Cardiac muscle cell (in vitro differentiated cells and primary cell): ENCODE measurements around the gene EVA1C. TPM values are rescaled to one million over a fixed set of nuclear protein-coding genes. Genes with fewer than 3 reads are reported as not detected.
"Not testable (repeated sequence)": the region's sequence is repeated elsewhere in the genome, so short reads cannot be mapped to it uniquely, and the experiment has no call there.

ENCODE experiments used
- DNase-seq, 2 donors: peaks; one replicate each; pipeline versions ENCODE4 v3.0.0 to v3.0.0-alpha.2; 2010 to 2017; ENCODE audit warnings: low read depth in 1 of 2, low spot score in 1 of 2
- H3K27ac ChIP-seq: fragments of 200-600 bp; sonication (generic); 2 replicates; pipeline ENCODE4 v1.5.1; 2016
- H3K27me3 ChIP-seq: fragments of 200-600 bp; sonication (generic); 2 replicates; pipeline ENCODE4 v1.6.0; 2016; ENCODE audit warnings: control low read depth
- H3K36me3 ChIP-seq: fragments of 200-600 bp; sonication (generic); 2 replicates; pipeline ENCODE4 v1.5.1; 2016; ENCODE audit warnings: control low read depth
- H3K4me1 ChIP-seq: fragments of 200-600 bp; sonication (generic); 2 replicates; pipeline ENCODE4 v1.8.1; 2017; ENCODE audit warnings: low read depth, mild to moderate bottlenecking, mixed run types
- H3K4me3 ChIP-seq: fragments of 200-600 bp; sonication (generic); 2 replicates; pipeline ENCODE4 v1.5.1; 2016; ENCODE audit warnings: mild to moderate bottlenecking
- H3K9me3 ChIP-seq: fragments of 200-600 bp; sonication (generic); 2 replicates; pipeline ENCODE4 v1.5.1; 2017; ENCODE audit warnings: low read depth, mild to moderate bottlenecking, control low read depth
- polyA plus RNA-seq: library from polyadenylated mRNA; unstranded; fragments of >200 nt; fragmentation: Nextera tagmentation; extraction: Ambion mirVana; gene quantifications from 2 replicates; pipeline ENCODE4 v1.2.1, GENCODE V29; 2016
- total RNA-seq: library from RNA; depleted of rRNA; stranded (reverse); fragments of >200 nt; gene quantifications from 2 replicates; pipeline ENCODE4 v1.2.3, GENCODE V29; 2016
- TF ChIP-seq, protein P1 (sequence below): IDR thresholded peaks from 2 replicates; pipeline ENCODE4 v1.5.1; 2012; ENCODE audit warnings: low read depth, mild to moderate bottlenecking, low read length

EVA1C gene
- total and polyA plus RNA-seq, 2 experiments from 2014 or later, result 0.51 TPM; not detected in 1

DNA sequence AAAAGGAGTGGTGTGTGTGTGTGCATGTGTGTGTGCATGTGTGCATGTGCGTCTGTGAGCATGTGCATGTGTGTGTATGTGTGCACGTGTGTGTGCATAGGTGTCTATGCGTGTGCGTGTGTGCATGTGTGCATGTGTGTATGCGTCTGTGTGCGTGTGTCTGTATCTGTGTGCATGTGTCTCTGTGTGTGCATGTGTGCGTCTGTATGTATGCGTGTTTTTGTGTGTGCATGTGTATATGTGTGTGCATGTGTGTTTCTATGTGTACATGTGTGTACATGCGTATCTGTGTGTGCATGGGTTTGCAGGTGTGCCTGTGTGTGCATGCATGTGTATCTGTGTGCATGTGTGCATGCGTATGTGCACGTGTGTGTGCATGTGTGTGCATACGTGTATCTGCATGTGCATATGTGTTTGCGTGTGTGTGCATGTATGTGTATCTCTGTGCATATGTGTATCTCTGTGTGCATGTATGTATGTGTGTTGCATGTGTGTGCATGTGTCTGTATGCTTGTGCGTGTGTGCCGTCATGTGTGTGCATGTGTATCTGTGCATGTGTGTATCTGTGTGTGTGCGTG is 94.9 kb downstream of the EVA1C start:
- Histone ChIP-seq H3K4me3 (no peak overlapping the region), H3K27ac (peak overlapping the region; percentile 91)
- TF ChIP-seq, protein P1, sequence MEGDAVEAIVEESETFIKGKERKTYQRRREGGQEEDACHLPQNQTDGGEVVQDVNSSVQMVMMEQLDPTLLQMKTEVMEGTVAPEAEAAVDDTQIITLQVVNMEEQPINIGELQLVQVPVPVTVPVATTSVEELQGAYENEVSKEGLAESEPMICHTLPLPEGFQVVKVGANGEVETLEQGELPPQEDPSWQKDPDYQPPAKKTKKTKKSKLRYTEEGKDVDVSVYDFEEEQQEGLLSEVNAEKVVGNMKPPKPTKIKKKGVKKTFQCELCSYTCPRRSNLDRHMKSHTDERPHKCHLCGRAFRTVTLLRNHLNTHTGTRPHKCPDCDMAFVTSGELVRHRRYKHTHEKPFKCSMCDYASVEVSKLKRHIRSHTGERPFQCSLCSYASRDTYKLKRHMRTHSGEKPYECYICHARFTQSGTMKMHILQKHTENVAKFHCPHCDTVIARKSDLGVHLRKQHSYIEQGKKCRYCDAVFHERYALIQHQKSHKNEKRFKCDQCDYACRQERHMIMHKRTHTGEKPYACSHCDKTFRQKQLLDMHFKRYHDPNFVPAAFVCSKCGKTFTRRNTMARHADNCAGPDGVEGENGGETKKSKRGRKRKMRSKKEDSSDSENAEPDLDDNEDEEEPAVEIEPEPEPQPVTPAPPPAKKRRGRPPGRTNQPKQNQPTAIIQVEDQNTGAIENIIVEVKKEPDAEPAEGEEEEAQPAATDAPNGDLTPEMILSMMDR, result no peak

DNA sequence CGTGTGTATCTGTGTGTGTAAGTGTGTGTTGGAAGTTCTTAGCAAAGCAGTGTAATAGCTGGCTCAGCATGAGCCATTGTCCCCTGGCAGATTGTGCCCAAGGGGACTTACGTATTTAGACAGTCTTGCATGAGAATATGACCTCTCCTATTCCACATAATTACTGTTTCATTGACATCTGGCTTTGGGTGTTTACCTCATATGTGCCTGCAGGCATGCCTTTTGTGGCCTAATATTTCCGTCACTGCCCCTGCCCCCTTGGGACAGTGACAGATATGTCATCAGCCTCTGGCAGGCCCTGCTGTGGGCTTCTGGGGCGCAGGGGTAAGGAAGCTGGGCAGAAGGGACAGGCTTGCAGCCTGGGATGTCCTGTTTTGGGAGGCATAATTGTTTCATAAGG is 95.5 kb downstream of the EVA1C start:
- H3K36me3 ChIP-seq, H3K27me3 ChIP-seq, DNase-seq, H3K4me3 ChIP-seq, H3K9me3 ChIP-seq: not testable (repeated sequence)
- Histone ChIP-seq H3K4me1 (peaks cover 10% of the 10 kb centered on the region), H3K27ac (peak overlapping the region; percentile 91)

More for the DNA sequence above, 94.9 kb downstream of the EVA1C start:
- H3K27me3 ChIP-seq, result no peaks in the 10 kb centered on the region
- DNase-seq, result no peak
- H3K36me3 ChIP-seq, result no peaks in the 10 kb centered on the region
- H3K4me1 ChIP-seq, result peaks cover 10% of the 10 kb centered on the region
- H3K9me3 ChIP-seq, result no peaks in the 10 kb centered on the region

DNA sequence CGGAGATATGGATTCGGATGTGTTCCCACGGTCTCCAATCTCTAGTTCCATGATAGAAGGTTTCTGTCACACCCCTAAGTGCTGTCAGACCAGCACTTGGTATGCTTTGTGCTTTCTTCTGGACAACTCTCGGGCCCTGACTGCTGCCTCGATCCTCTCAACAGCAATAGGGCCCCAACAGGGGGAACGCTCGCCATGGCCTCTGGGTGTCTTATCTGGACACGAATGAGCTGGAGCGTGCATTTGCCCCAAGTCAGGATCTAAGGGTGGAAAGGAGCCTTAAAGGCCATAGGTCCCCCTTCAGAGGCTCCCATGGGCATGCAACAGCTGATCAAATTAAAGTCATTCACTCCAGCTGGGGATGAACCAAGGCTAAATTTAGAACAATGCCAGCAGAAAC is 96.1 kb downstream of the EVA1C start:
- Histone ChIP-seq H3K27me3 (no peaks in the 10 kb centered on the region), H3K4me1 (peaks cover 10% of the 10 kb centered on the region), H3K36me3 (no peaks in the 10 kb centered on the region), H3K4me3 (no peak overlapping the region), H3K9me3 (no peaks in the 10 kb centered on the region), H3K27ac (peak overlapping the region; percentile 91)
- DNase-seq, result peak in 1 of 2 donors; percentile 61
- TF ChIP-seq, protein P1, result no peak

DNA sequence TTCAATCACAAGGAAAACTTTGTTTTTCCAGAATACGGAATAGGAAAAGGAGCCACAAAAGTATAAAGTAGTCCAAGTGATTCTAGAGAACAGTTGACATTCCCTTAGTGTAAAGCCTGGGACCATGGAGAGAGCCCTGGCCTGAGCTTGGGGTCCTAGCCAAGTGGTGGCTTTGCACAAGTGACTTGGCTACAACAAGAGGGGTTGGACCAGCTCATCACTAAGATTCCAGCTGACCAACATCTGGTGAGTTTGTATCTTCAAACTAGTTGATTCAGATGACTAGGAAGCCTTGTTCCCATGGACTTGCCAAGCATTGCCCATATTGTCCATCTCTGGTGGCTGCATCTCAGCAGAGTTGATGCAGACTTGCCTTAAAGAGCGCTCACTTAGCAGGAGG is 96.5 kb downstream of the EVA1C start:
- H3K4me3 ChIP-seq, H3K36me3 ChIP-seq, DNase-seq, H3K9me3 ChIP-seq, H3K27me3 ChIP-seq: not testable (repeated sequence)
- Histone ChIP-seq H3K4me1 (peaks cover 10% of the 10 kb centered on the region), H3K27ac (peak overlapping the region; percentile 91)

DNA sequence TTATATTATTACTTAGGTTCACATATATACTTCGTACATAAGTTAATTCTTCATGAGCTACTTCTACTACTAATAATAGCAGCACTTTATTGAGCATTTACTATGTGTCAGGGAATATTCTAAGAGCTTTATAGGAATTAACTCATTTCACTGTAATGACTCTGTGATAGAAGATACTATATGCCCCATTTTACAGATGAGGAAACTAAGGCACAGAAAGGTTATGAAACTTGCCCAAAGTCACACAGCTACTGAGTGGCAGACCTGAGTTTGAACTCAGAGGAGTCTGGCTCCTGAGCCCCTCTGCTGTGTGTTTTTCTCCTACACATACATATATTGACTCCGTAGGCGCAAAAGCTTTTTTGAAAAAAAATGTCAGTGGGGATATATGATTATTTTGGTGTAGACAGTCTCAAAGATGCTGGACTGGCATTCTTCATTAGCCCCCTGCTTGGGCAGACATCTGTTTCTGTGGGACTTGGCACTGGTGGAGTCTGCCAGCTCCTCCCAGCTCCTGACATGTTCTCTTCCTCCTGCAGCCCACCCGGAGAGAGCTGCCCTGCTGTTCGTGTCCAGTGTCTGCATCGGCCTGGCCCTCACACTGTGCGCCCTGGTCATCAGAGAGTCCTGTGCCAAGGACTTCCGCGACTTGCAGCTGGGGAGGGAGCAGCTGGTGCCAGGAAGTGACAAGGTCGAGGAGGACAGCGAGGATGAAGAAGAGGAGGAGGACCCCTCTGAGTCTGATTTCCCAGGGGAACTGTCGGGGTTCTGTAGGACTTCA is 102.0 kb downstream of the EVA1C start:
- H3K4me3 ChIP-seq, result no peak overlapping the region
- H3K4me1 ChIP-seq, result no peaks in the 10 kb centered on the region
- H3K27ac ChIP-seq, result no peak overlapping the region
- no peaks in the 10 kb centered on the region for H3K27me3 ChIP-seq
- no peaks in the 10 kb centered on the region for H3K9me3 ChIP-seq
- no peak for DNase-seq
- no peaks in the 10 kb centered on the region for H3K36me3 ChIP-seq
- TF ChIP-seq, protein P1, result no peak

DNA sequence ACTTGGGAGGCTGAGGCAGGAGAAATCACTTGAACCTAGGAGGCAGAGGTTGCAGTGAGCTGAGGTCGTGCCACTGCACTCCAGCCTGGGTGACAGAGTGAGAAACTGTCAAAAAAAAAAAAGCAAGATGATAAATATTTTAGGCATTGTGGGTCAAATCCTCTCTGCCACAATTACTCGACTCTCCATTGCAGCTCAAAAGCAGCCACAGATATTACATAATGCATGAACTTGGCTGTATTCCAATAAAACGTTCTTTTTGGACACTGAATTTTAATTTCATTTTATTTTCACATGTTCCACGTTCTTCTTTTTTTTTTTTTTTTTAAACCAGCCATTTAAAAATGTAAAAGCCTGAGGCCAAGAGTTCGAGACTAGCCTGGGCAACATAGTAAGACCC is 103.4 kb downstream of the EVA1C start:
- Histone ChIP-seq H3K36me3 (no peaks in the 10 kb centered on the region), H3K27ac (no peak overlapping the region), H3K4me3 (no peak overlapping the region), H3K4me1 (no peaks in the 10 kb centered on the region), H3K27me3 (no peaks in the 10 kb centered on the region), H3K9me3 (no peaks in the 10 kb centered on the region)
- DNase-seq, result peak in 1 of 2 donors; percentile 66
- TF ChIP-seq, protein P1, result no peak
